H54 (cell line): Measurements from ENCODE around the gene NCAM1.

Source experiments
- DNase-seq: peaks from one replicate; pipeline ENCODE4 v3.0.0; 2011; ENCODE audit warnings: low spot score, mixed read lengths; ENCODE audit not compliant: insufficient read length
- FAIRE-seq: peaks from 3 replicates; lab custom pipeline; 2011; peaks lifted over from hg19 to GRCh38; lab: Jason Lieb, UNC
- POLR2A ChIP-seq: IDR thresholded peaks from 2 replicates; pipeline ENCODE4 v1.6.1; 2011; ENCODE audit warnings: low read depth, mild to moderate bottlenecking, low read length

NCAM1 gene

DNA sequence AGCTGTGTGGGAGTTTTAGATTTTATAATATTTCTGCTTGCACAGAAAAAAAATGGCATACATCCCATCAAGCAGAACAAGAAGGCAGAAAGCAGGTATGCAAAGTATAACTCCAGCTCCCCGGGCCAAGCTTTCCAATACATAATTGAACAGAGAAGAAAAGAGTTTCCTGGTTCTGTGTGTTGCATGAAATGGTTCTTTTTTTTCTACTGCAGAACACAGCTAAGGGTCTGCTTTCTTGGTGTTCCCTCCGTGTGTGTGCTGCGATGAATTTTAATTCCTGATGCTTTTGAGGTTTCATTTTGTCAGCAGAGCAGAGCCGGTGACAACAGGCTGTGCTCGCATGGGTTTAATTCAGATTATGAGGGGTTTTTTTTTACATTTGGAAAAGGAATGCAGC is 282.5 kb downstream of the NCAM1 start:
- DNase-seq (no peak), FAIRE-seq (no peak)
- TF ChIP-seq POLR2A: no peak

DNA sequence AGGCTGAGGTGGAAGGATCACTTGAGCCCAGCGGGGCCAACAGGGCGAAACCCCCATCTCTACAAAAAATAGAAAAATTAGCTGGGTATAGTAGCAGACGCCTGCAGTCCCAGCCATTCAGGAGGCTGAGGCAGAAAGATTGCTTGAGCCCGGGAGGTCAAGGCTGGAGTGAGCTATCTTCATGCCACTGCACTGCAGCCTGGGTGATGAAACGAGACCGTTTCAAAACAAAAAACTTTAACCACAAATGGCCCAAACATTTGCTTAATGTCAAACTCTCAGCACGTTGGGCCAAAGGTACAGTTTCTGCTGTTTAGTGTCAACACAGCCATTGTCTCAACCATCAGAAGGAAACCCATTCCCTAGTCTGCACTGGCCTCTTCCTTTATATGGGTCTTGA is 284.0 kb downstream of the NCAM1 start:
- no peak for FAIRE-seq
- DNase-seq: no peak
- TF ChIP-seq POLR2A: no peak

DNA sequence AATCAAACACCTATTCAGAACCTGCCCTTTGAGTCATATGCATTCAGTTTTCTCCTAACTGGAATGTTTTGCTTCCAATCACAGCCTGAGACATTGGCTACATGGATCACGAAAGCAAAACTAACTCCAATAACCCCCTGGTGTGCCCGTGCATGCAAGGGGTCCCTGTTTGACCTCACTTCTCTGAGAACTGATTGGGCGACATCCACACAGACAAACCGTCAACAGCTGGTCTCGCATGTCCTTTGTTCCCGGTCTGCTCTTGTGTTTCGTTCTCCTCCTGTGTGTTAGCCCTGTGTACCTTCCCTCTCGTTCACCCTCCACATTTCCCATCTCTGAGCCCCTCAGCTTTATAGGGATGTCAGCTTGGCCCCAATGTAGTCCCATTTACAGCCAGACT is 286.0 kb downstream of the NCAM1 start:
- DNase-seq (no peak), FAIRE-seq (no peak)
- no peak for TF ChIP-seq POLR2A

DNA sequence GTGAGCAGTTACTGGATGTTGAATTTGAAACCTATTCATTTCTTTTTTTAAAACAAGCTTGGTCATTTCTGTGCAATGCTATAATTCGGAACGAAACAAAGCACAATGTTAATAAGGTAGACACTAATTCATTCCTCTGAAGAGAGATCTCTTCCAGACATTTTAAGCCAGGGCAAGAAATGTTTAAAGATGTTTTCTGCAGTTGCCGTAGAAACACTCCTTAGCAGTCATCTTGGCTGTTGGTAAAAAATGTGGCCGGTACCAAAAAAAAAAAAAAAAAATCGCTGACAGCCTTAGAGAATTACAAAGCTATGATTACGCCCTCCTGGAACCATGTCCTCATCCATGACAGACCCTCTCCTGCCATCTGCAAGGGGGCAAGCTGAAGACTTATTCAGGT is 286.7 kb downstream of the NCAM1 start:
- no peak for TF ChIP-seq POLR2A
- FAIRE-seq (no peak), DNase-seq (no peak)

DNA sequence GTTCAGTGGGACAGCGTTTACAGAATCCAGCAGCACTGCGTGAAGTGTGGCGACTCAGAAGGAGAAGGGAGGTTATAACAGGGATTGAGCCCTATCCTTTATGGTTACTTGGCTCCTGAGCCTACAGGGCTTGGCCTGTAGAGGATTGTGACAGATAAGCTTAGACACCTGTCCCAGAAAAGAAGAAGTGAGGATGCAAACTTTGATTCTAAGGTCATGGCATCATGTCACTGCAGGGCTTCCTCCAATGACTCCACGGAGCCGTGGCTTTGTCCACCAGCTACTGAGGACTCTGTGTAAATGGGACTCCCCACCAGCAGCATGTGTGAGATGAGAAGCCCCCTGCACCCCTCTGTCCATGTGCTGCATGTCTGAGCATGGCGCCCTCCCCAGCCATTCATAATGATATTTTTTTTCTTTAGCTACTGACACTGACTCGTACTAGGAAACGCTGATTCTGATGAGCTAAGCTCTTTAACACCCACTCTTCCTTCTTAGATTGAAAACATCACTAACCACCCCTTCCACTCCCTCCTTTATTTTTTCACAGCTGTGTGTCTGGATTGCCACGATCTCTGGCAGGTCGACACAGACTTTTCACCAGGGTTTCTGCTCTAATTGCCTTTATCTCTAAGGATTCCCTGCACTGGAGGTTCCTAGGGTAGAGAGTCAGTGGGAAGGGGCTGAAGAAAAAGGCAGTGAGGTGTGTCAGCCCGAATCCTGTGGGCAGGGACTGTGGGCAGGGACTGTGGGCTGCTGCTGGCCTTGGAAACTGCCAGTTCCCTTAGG is 287.7 kb downstream of the NCAM1 start:
- DNase-seq (no peak), FAIRE-seq (no peak)
- no peak for TF ChIP-seq POLR2A

GRCh38 chr11:113249491-113249763 is 288.2 kb downstream of the NCAM1 start:
- DNase-seq (no peak), FAIRE-seq (no peak)
- no peak for TF ChIP-seq POLR2A

- DNase-seq: no peak
- no peak for TF ChIP-seq POLR2A
- no peak for FAIRE-seq
Observed at GRCh38 chr11:113249786-113250185, 288.6 kb downstream of the NCAM1 start.

DNA sequence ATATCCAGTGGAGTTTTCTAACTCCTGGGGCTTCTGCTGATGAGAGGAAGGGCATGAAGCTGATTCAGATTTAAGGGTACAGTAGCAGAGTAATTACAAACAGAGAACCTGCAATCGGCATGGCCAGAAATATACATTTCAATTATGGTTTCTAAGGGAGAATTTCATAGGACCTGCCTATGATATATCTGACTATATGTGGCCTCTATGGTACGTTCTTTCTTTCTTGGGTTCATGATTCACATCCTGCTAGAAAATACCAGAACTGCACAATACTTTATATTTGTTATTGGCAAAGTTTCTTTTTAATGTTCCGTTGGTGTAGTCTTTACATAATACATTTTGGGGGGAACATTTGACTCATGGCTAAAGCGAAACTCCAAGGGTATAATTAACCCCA is 290.1 kb downstream of the NCAM1 start:
- DNase-seq: no peak
- no peak for TF ChIP-seq POLR2A
- no peak for FAIRE-seq

DNA sequence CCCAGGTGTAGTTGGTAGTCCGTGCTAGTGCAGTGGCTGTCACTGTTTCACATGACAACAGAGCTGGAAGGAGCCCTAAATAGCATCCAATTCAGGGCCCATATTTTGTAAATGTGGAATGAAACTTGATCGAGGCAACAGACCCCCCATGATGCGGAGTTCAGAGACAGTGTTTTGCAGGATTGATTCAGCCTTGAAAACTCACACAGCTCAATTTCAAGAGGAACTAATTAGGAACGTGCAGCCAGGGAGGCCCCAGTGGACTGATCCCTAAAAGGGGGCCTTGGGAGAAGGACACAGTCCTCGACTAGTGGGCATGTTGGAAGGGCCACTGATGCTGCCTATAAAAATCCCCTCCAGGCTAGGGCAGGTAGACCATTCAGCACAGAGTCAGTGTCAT is 292.2 kb downstream of the NCAM1 start:
- FAIRE-seq (no peak), DNase-seq (no peak)
- TF ChIP-seq POLR2A: no peak

- FAIRE-seq (no peak), DNase-seq (no peak)
- no peak for TF ChIP-seq POLR2A
Observed at GRCh38 chr11:113255096-113255495, 293.9 kb downstream of the NCAM1 start.

DNA sequence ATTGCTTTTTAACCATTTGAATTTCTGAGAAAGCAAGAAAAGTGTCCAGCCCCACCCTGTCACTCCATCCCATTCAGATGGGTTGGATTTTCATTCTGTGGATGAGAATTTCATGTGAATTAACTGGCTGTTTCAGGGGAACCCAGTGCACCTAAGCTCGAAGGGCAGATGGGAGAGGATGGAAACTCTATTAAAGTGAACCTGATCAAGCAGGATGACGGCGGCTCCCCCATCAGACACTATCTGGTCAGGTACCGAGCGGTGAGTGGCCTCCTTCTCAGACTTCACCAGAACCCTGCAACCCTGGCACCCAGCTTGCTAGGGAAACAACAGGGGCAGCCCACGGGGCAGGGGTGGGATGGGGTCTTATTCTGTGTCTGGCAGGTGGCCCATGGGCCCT is 294.5 kb downstream of the NCAM1 start:
- TF ChIP-seq POLR2A: no peak
- DNase-seq (no peak), FAIRE-seq (no peak)

GRCh38 chr11:113256431-113257202 is 295.4 kb downstream of the NCAM1 start:
- no peak for TF ChIP-seq POLR2A
- no peak for DNase-seq
- no peak for FAIRE-seq

DNA sequence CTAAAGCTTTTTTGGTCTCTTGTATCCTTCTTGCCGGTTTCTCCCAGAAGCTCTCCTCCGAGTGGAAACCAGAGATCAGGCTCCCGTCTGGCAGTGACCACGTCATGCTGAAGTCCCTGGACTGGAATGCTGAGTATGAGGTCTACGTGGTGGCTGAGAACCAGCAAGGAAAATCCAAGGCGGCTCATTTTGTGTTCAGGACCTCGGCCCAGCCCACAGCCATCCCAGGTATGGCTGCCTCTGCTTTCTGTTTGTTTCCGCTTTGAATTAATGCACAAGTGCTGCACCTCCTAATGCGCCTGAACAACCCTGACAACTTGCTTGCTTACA is 298.8 kb downstream of the NCAM1 start:
- no peak for TF ChIP-seq POLR2A
- no peak for DNase-seq
- FAIRE-seq: no peak

DNA sequence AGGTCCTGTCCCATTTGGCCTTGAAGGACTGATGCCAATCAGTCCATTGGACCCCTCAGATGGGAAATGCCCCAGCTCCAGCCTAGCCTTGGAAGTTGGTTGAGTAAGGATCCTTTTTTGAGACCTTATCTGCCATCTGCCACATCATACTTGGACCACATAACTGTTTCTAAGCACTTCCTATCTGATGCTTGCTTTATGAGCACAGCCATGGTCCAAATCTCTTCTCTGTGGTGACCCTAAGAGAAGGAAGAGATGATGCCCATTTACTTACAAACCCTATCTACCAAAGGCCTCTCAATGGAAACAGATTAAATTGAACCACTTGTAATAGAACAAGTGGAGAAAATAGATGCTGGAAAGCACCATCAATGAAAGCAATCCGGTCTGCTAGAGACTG is 299.3 kb downstream of the NCAM1 start:
- DNase-seq (no peak), FAIRE-seq (no peak)
- no peak for TF ChIP-seq POLR2A
